Epithelial cell of esophagus (primary cell): Measurements from ENCODE around the gene MAPKAPK3.
"Not testable (repeated sequence)": the region's sequence is repeated elsewhere in the genome, so short reads cannot be mapped to it uniquely, and the experiment has no call there.

Experiments used
- DNase-seq: peaks from one replicate; pipeline ENCODE4 v3.0.0; 2010; ENCODE audit warnings: low read depth
- H3K4me3 ChIP-seq: 2 replicates; pipeline ENCODE4 v1.5.1; 2011; ENCODE audit warnings: mild to moderate bottlenecking, low read length, control low read depth
- CTCF ChIP-seq: IDR thresholded peaks from 2 replicates; pipeline ENCODE4 v1.5.1; 2011; ENCODE audit warnings: low read depth, mild to moderate bottlenecking, low read length, control low read depth, inconsistent platforms; ENCODE audit not compliant: insufficient read depth; ENCODE audit errors: missing control alignments

The MAPKAPK3 gene

GRCh38 chr3:50674349-50675178 is 57.6 kb downstream of the MAPKAPK3 start, which contains the start of gene DOCK3:
Gene DOCK3 (plus strand): TSS chr3:50674927. CDS start chr3:50675264, 337 bp downstream.
- no peak for TF ChIP-seq CTCF
- DNase-seq: peak; percentile 60
- no peak within 1 kb of the TSS for H3K4me3 ChIP-seq

- no peak overlapping the region for H3K4me3 ChIP-seq
- no peak for TF ChIP-seq CTCF
- DNase-seq: no peak
Measured at GRCh38 chr3:50675179-50676030, 58.5 kb downstream of the MAPKAPK3 start.

GRCh38 chr3:50676031-50676705 is 59.2 kb downstream of the MAPKAPK3 start:
- TF ChIP-seq CTCF: no peak
- H3K4me3 ChIP-seq: no peak overlapping the region
- DNase-seq: no peak

DNA sequence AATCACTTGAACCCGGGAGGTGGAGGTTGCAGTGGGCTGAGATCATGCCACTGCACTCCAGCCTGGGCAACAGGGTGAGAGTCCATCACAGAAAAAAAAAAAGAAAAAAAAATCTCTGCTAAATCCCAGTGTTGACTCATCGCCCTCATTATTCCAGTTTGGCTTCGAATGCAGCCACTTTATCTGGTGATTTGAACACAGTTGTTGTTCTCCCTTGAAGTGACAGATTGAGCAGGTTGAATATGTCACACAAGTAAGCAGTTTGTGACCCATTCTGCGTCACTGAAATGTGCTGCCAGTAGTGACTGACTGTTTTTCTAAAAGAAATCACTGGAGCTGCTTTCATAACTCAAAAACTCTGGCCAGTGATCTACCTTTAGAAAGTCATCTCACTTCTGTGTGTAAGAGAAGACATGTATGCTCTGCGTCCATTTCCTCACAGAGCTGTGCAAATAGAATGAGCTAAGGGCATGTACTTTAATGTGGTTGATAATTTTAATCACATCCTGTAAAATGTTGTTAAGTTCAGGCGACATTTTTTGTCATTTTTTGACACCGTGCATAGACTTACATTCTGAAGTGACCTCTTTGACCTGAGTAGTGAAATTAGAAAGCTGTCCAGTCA is 70.3 kb downstream of the MAPKAPK3 start:
- H3K4me3 ChIP-seq: no peak overlapping the region
- no peak for DNase-seq
- no peak for TF ChIP-seq CTCF

DNA sequence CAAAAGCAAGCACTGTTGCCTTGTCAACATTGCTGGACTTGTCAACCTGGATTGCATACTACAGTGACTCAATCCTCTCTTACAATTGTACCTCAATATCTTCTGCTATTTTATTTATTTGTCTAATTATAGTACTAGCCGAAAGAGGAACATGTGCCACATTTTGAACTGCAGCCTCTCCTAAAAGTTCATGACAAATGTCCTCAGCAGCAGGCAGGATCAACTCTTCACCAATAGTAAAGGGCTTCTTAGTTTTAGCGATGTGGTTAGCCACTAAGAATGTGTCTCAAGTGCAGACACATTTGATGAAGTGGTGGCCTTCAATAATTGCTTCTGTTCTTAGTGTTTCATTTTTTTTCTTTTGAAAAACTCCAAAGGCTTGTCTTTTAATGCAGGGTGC is 71.0 kb downstream of the MAPKAPK3 start:
- no peak overlapping the region for H3K4me3 ChIP-seq
- no peak for TF ChIP-seq CTCF
- DNase-seq: no peak

DNA sequence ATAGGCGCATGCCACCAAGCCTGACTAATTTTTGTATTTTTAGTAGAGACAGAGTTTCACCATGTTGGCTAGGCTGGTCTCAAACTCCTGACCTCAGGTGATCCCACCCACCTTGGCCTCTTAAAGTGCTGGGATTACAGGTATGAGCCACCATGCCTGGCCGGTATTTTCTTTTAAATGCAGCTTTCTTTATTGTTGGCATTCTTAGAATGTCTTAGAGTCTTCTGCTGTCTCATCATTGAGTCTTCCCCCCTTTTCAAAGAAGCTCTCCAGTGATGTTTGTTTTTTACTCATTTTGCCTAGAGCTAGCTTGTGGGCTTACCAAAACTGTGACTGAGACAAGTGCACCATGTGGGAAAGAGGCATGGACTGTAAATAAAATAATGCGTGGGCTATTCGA is 71.7 kb downstream of the MAPKAPK3 start:
- DNase-seq, H3K4me3 ChIP-seq: not testable (repeated sequence)
